Left lung (tissue), 14 donors: ENCODE data around the gene CFAP52. TPM values are rescaled to one million over a fixed set of nuclear protein-coding genes. Genes with fewer than 3 reads are reported as not detected.

ENCODE experiments used
- ATAC-seq: fragments of 200-7000 bp; cut with Tn5 transposase; one replicate; pipeline ENCODE4 v1.9.1; 2020; ENCODE audit warnings: moderate library complexity
- DNase-seq, 4 donors: peaks; one replicate each; pipeline ENCODE4 v3.0.0-alpha.2; 2013 to 2020
- H3K27ac ChIP-seq, 2 donors: fragments of 200-600 bp; sonication (generic) in 1 of 2; one replicate each; pipeline versions ENCODE4 v1.5.0 to v1.8.0; 2020 to 2021
- H3K27me3 ChIP-seq, 2 donors: fragments of 200-600 bp; sonication (generic) in 1 of 2; one replicate each; pipeline versions ENCODE4 v1.5.0 to v1.8.0; 2020 to 2021
- H3K36me3 ChIP-seq, 2 donors: fragments of 200-600 bp; sonication (generic) in 1 of 2; one replicate each; pipeline versions ENCODE4 v1.5.0 to v1.8.0; 2020 to 2021
- H3K4me1 ChIP-seq, 2 donors: fragments of 200-600 bp; one replicate each; pipeline ENCODE4 v1.8.0; 2021
- H3K4me3 ChIP-seq, 2 donors: fragments of 200-600 bp; sonication (generic) in 1 of 2; one replicate each; pipeline versions ENCODE4 v1.5.0 to v1.8.0; 2020 to 2021; ENCODE audit warnings: mild to moderate bottlenecking in 1 of 2
- H3K9me3 ChIP-seq, 2 donors: fragments of 200-600 bp; sonication (generic) in 1 of 2; one replicate each; pipeline versions ENCODE4 v1.5.0 to v1.8.0; 2020 to 2021
- CTCF ChIP-seq, 2 donors: fragments of 200-600 bp; sonication (generic) in 1 of 2; IDR thresholded peaks; one replicate each; pipeline versions ENCODE4 v1.5.0 to v1.8.0; 2021; ENCODE audit warnings: antibody characterized with exemption in 2 of 2
- intact Hi-C, 2 donors: fragments of 100-400 bp; cut with DNase I; formaldehyde crosslinking; loops; one replicate each; pipeline versions ENCODE4 v1.11.2 to v1.14.2; 2022
- long read RNA-seq, 12 donors: library from polyadenylated mRNA in 2 of 12; unstranded in 2 of 12; transcript quantifications; one replicate each; pipeline ENCODE4 v2.0.0 and lab custom pipeline, GENCODE V29; 2019 to 2026
- polyA plus RNA-seq, 6 donors: library from polyadenylated mRNA; unstranded; fragments of 120-200 nt; gene quantifications; one replicate each; pipeline ENCODE4 v1.2.1, GENCODE V29; 2013; ENCODE audit not compliant: insufficient read length in 6 of 6
- total RNA-seq, 2 donors: library from RNA; stranded (reverse); fragmentation: NEBNext Ultra II Directional; extraction: Animal tissue kit (Norgen Biotek cat#: 25700); gene quantifications; one replicate each; pipeline ENCODE4 v1.2.1, GENCODE V29; 2021
- donor health status: DM: no; HTN: yes; CAD: no.
- donor health status: DM: no; HTN: no; CAD: no.

CFAP52 gene
- total RNA-seq (1 to 10 TPM in 1 of 2 donors, not detected in 1; 6.4 TPM), polyA plus RNA-seq (10 to 100 TPM in 1 of 6 donors, 1 to 10 TPM in 5; 1.6 to 10.8 (median 5.2) TPM)
- long read RNA-seq, donor 1, partial matches to known transcripts, result 0 of 2 reads
- long read RNA-seq, donor 1, other reads (novel, unspliced or antisense), result 0 of 2 reads
- long read RNA-seq, donor 2, result 0 reads
- long read RNA-seq, donor 3, result 0 reads
- long read RNA-seq, donor 4, result 0 reads
- long read RNA-seq, donor 5, partial matches to known transcripts, result 0 of 1 reads
- long read RNA-seq, donor 5, other reads (novel, unspliced or antisense), result 0 of 1 reads
- long read RNA-seq, donor 6, result 0 reads
- long read RNA-seq, donor 7, result 0 reads
- long read RNA-seq, donor 8, result 0 reads
- long read RNA-seq, donor 9, result 0 reads
- long read RNA-seq, donor 10, partial matches to known transcripts, result 0 of 5 reads
- long read RNA-seq, donor 10, other reads (novel, unspliced or antisense), result 2 of 5 reads
- long read RNA-seq, donor 11, result 0 reads
- long read RNA-seq, donor 12, partial matches to known transcripts, result 0 of 1 reads
- long read RNA-seq, donor 12, other reads (novel, unspliced or antisense), result 0 of 1 reads

GRCh38 chr17:9576521-9577372, at the start of gene CFAP52:
Gene CFAP52, plus strand, starts transcription at chr17:9576642. Its CDS starts 54 bp downstream, at chr17:9576696.
- Histone ChIP-seq H3K4me3 (peak within 1 kb of the TSS; percentile 91 to 93), H3K27me3 (no peaks in the 10 kb centered on the region), H3K36me3 (no peaks in the 10 kb centered on the region), H3K27ac (peak within 1 kb of the TSS in 1 of 2 donors; percentile 53), H3K9me3 (no peaks in the 10 kb centered on the region), H3K4me1 (peaks cover 14 to 28% of the 10 kb centered on the region in 2 donors)
- ATAC-seq, result peak; percentile 86
- intact Hi-C loops, result no loop called here
- peak; percentile 75 to 89 (median 78) for DNase-seq
- peak; percentile 30 to 55 for TF ChIP-seq CTCF (IDR thresholded peaks at IDR 0.05)

- H3K4me1 ChIP-seq, result no peaks in the 10 kb centered on the region
- H3K36me3 ChIP-seq, result no peaks in the 10 kb centered on the region
- no peaks in the 10 kb centered on the region for H3K9me3 ChIP-seq
- ATAC-seq (no peak), DNase-seq (no peak)
- H3K27ac ChIP-seq, result no peak overlapping the region
- no peak overlapping the region for H3K4me3 ChIP-seq
- no peak for TF ChIP-seq CTCF (IDR thresholded peaks at IDR 0.05)
- intact Hi-C loops, result no loop called here
- H3K27me3 ChIP-seq, result no peaks in the 10 kb centered on the region
Measured at GRCh38 chr17:9527788-9528187, 48.7 kb upstream of the CFAP52 start.

GRCh38 chr17:9529033-9529700, 47.3 kb upstream of the CFAP52 start:
- intact Hi-C loops, result no loop called here
- H3K27ac ChIP-seq, result no peak overlapping the region
- ATAC-seq, result peak; percentile 45
- no peaks in the 10 kb centered on the region for H3K27me3 ChIP-seq
- peak in 2 of 4 donors; percentile 3 to 6 for DNase-seq
- TF ChIP-seq CTCF (IDR thresholded peaks at IDR 0.05), result peak in 1 of 2 donors; percentile 18
- no peaks in the 10 kb centered on the region for H3K9me3 ChIP-seq
- H3K36me3 ChIP-seq, result no peaks in the 10 kb centered on the region
- no peak overlapping the region for H3K4me3 ChIP-seq
- H3K4me1 ChIP-seq, result no peaks in the 10 kb centered on the region

- TF ChIP-seq CTCF (IDR thresholded peaks at IDR 0.05), result no peak
- H3K9me3 ChIP-seq, result no peaks in the 10 kb centered on the region
Measured at GRCh38 chr17:9531034-9531433, 45.4 kb upstream of the CFAP52 start.

More at GRCh38 chr17:9531034-9531433, 45.4 kb upstream of the CFAP52 start:
- intact Hi-C loops, result no loop called here
- ATAC-seq (no peak), DNase-seq (no peak)
- Histone ChIP-seq H3K4me3 (no peak overlapping the region), H3K27ac (no peak overlapping the region), H3K27me3 (no peaks in the 10 kb centered on the region), H3K4me1 (no peaks in the 10 kb centered on the region), H3K36me3 (no peaks in the 10 kb centered on the region)
